Measurements from ENCODE around the gene TEKTIP1.

- peak in 2 of 4 experiments; percentile 2 for TF ChIP-seq CTCF (IDR thresholded peaks at IDR 0.05)
- peak; percentile 87 for TF ChIP-seq POLR2AphosphoS5 (IDR thresholded peaks at IDR 0.05)
- peak; percentile 80 for TF ChIP-seq POLR2A (IDR thresholded peaks at IDR 0.05)
These were observed 18.7 kb downstream of the TEKTIP1 start, which contains the start of gene MFSD12 for GRCh38 chr19:3557461-3558248.
